Urinary bladder (tissue), 4 donors: ENCODE data around the gene PRDX5. TPM values are rescaled to one million over a fixed set of nuclear protein-coding genes. Genes with fewer than 3 reads are reported as not detected.
A peak's percentile ranks its signal among the peaks of the same experiment; 100 is the strongest.

ENCODE experiments used
- DNase-seq: peaks from one replicate; pipeline ENCODE4 v3.0.0-alpha.2; 2015; ENCODE audit errors: extremely low spot score
- H3K27ac ChIP-seq: one replicate; pipeline ENCODE4 v1.5.1; 2013; ENCODE audit warnings: low read depth, mild to moderate bottlenecking, moderate library complexity
- H3K36me3 ChIP-seq: one replicate; pipeline ENCODE4 v1.6.1; 2013; ENCODE audit warnings: mild to moderate bottlenecking, moderate library complexity; ENCODE audit not compliant: insufficient read depth
- H3K4me1 ChIP-seq: one replicate; pipeline ENCODE4 v1.6.1; 2013; ENCODE audit warnings: mild to moderate bottlenecking, moderate library complexity; ENCODE audit not compliant: insufficient read depth
- H3K4me3 ChIP-seq: one replicate; pipeline ENCODE4 v1.5.1; 2013; ENCODE audit warnings: low read depth, low read length
- WGBS: extraction: QIAGEN DNeasy Blood & Tissue Kit; methylation state at CpG from one replicate; pipeline ENCODE4 v1.1.7; 2013; 5-methylcytosine and 5-hydroxymethylcytosine counted together
- polyA plus RNA-seq: library from polyadenylated mRNA; stranded (reverse); fragments of 200-250 nt; gene quantifications from one replicate; pipeline ENCODE4 v1.2.3, GENCODE V29; 2013
- total RNA-seq: library from RNA; depleted of rRNA; stranded (reverse); fragments of >200 nt; gene quantifications from one replicate; pipeline ENCODE4 v1.2.3, GENCODE V29; 2014
- donor health status: healthy with polysubstance abuse.
- donor health status: healthy.

Gene PRDX5
- 69.0 TPM for total RNA-seq
- 294 TPM for polyA plus RNA-seq

DNA sequence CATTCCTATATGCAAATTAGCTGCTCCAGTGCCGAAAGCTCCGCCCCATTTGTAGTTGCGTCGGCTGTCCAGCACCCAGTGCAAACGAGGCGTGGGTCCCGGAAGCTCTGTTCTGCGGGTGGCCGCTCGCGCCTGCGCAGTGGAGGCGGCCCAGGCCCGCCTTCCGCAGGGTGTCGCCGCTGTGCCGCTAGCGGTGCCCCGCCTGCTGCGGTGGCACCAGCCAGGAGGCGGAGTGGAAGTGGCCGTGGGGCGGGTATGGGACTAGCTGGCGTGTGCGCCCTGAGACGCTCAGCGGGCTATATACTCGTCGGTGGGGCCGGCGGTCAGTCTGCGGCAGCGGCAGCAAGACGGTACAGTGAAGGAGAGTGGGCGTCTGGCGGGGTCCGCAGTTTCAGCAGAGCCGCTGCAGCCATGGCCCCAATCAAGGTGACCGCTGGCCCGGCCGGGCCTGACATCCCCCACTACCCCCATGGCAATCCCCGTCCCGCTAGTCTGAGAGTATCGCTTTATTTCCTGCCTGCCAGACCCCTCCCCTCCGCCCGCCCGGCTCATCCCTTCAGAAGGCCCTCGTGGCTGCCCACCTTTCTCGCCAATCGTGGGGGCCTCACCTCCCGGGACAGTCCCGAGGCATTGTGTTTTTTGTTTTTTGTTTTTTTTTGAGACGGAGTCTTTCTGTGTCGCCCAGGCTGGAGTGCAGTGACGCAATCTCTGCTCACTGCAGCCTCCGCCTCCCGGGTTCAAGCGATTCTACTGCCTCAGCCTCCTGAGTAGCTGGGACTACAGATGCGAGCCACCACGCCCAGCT is at the start of gene PRDX5:
Gene PRDX5, plus strand, starts transcription at position 161 of the 805 bp plus-strand sequence. Its CDS starts 95 bp downstream, at position 256.
- WGBS = under 1% methylated on average over 61 of the region's 61 CpGs
- Histone ChIP-seq H3K36me3 (peaks cover 2% of the 10 kb centered on the region), H3K27ac (peak within 1 kb of the TSS; percentile 97), H3K4me3 (peak within 1 kb of the TSS; percentile 74), H3K4me1 (no peaks in the 10 kb centered on the region)
- DNase-seq = peak; percentile 93

- under 1% methylated on average over 34 of the region's 34 CpGs for WGBS
- Histone ChIP-seq H3K4me3 (peak overlapping the region; percentile 59), H3K27ac (peak overlapping the region; percentile 92), H3K4me1 (no peaks in the 10 kb centered on the region), H3K36me3 (no peaks in the 10 kb centered on the region)
- no peak for DNase-seq
These were observed 48.9 kb upstream of the PRDX5 start for GRCh38 chr11:64268893-64269539.

DNA sequence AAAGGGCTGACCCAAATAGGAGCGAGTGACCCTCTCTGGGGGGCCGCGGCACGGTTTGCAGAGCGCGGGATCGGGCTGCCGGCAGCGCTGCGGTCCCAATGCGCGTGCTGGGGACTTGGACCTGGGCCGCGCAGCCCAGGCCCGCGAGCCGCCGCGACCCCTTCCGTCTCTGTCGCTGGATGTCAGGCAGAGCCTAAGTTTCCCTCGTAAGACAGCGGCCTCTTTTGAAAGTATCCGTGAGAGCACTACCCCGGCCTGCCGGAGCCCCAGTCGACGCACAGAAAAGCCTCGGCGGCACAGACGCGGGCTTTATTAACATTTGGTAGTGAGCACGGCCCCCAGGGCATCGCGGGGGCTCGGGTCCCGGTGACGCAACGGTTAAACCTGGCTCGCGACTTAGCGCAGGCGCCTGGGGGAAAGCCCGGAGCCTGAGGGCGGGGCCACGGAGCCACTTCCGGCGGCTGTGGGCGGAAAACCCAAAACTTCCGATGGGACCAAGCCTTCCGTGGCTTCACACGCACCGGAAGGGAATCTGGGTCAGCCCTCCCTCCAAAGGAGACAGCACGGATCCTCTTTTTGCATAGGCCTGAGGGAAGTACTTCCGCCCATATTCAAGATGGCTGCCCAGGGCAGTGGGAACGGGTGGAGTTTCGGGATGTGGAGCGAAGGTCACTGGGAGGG is 48.2 kb upstream of the PRDX5 start:
- peak; percentile 99 for DNase-seq
- Histone ChIP-seq H3K4me1 (no peaks in the 10 kb centered on the region), H3K4me3 (peak overlapping the region; percentile 59), H3K27ac (peak overlapping the region; percentile 92), H3K36me3 (no peaks in the 10 kb centered on the region)
- under 1% methylated on average over 58 of the region's 58 CpGs for WGBS

GRCh38 chr11:64275031-64275800 is 42.7 kb upstream of the PRDX5 start:
- 88% methylated on average over 15 of the region's 15 CpGs for WGBS
- DNase-seq = no peak
- H3K4me1 ChIP-seq = no peaks in the 10 kb centered on the region

GRCh38 chr11:64275841-64276240 is 42.1 kb upstream of the PRDX5 start:
- 75% methylated on average over 2 of the region's 2 CpGs for WGBS
- Histone ChIP-seq H3K36me3 (no peaks in the 10 kb centered on the region), H3K27ac (no peak overlapping the region), H3K4me1 (no peaks in the 10 kb centered on the region), H3K4me3 (no peak overlapping the region)
- no peak for DNase-seq

More at GRCh38 chr11:64275031-64275800, 42.7 kb upstream of the PRDX5 start:
- Histone ChIP-seq H3K36me3 (no peaks in the 10 kb centered on the region), H3K4me3 (no peak overlapping the region), H3K27ac (no peak overlapping the region)

DNA sequence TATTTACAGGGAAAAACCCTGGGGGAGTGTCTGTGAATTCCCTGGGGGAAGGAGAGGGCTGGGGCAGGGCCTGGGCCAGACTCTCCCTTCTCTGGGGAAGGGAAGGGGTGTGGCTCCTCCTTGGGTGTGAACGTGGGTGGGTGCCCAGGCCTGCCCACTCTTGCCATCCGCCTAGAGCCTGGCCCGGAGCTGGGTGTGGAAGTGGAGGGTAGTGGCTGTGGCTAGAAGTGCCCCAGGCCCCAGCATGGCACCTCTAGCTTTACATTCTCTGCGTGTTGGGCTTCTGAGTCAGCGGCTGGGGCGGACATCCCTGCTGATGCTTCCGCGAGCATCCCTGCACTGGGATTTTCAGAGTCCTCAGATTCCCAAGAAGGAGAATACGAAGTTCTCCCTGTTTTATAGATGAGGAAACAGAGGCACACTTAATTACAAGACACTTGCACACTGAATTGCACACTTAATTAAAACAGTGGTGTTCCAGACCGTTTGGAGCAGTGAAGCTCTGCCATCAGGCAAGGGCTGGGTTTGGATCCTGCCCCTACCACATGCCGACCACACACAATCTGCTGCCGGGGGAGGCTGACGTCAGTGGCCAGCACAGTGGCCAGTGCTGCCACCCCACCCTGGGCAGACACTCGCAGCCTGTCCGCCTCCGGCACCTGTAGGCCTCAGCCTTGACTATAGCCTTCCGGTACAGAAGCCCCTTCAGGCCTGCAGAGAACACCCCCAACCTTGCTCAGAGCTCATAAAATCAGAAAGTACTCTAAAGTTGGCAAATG is 41.1 kb upstream of the PRDX5 start:
- 78% methylated on average over 17 of the region's 17 CpGs for WGBS

GRCh38 chr11:64278576-64279190 is 39.2 kb upstream of the PRDX5 start:
- no peak for DNase-seq
- no peaks in the 10 kb centered on the region for H3K36me3 ChIP-seq
- 86% methylated on average over 8 of the region's 8 CpGs for WGBS
- no peak overlapping the region for H3K4me3 ChIP-seq
- no peaks in the 10 kb centered on the region for H3K4me1 ChIP-seq
- H3K27ac ChIP-seq = no peak overlapping the region

More for the DNA sequence above, 41.1 kb upstream of the PRDX5 start:
- Histone ChIP-seq H3K4me1 (no peaks in the 10 kb centered on the region), H3K27ac (no peak overlapping the region), H3K4me3 (no peak overlapping the region), H3K36me3 (no peaks in the 10 kb centered on the region)
- DNase-seq = no peak

DNA sequence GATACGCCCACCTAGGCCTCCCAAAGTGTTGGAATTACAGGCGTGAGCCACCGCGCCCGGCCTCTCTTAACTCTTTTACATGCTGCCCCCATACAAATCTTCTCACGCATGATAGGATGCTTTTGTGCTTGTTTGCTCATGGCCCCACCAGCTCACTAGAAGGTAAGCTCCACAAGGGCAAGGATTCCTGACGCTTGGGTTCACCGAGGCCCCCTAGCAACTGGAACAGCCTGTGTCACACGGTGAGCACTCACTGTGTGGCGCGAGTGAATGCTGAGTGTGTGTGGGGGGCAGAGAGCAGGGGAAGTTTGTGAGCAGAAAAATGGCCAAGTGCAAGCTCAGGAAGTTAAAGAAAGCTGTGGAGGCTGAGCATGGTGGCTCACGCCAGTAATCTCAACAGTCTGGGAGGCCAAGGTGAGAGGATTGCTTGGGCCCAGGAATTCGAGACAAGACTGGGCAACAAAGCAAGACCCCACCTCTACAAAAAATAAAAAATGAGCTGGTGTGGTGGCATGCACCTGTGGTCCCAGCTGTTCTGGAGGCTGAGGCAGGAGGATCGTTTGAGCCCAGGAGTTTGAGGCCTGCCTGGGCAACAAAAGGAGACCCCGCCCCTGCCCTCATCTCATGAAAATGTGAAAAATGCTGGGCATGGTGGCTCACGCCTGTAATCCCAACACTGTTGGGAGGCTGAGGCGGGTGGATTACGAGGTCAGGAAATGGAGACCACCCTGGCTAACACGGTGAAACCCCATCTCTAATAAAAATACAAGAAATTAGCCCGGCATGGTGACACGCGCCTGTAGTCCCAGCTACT is 35.8 kb upstream of the PRDX5 start:
- no peak for DNase-seq
- 94% methylated on average over 22 of the region's 22 CpGs for WGBS

DNA sequence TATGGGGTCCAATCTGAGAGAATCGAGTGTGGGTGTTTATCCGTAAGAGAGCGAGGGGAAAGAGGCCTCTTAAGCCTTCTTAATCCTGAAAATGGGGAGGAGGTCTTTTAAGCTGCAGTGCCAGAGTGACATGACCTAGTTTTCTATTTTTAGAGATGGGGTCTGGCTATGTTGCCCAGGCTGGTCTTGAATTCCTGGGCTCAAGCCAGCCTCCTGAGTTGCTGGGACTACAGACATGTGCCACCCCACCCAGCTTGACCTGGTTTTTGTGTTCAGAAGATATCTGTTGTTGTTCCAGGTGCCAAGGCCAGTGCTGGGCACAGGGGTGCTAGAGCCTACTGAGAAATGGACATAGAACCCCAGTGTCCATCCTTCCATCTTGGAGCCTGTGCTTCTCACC is 34.8 kb upstream of the PRDX5 start:
- H3K36me3 ChIP-seq = no peaks in the 10 kb centered on the region
- no peak overlapping the region for H3K4me3 ChIP-seq
- 90% methylated on average over 3 of the region's 3 CpGs for WGBS
- H3K27ac ChIP-seq = no peak overlapping the region
- H3K4me1 ChIP-seq = no peaks in the 10 kb centered on the region
- DNase-seq = no peak

More for the DNA sequence above, 35.8 kb upstream of the PRDX5 start:
- H3K27ac ChIP-seq = no peak overlapping the region
- no peaks in the 10 kb centered on the region for H3K36me3 ChIP-seq
- no peak overlapping the region for H3K4me3 ChIP-seq
- no peaks in the 10 kb centered on the region for H3K4me1 ChIP-seq

- H3K4me1 ChIP-seq = no peaks in the 10 kb centered on the region
- WGBS = 3% methylated on average over 44 of the region's 44 CpGs
- peak; percentile 88 for DNase-seq
These were observed 33.6 kb upstream of the PRDX5 start, which contains the start of gene BAD for GRCh38 chr11:64284048-64284961. BAD (minus strand) TSS chr11:64284665; CDS start chr11:64284368, 297 bp downstream.

More at GRCh38 chr11:64284048-64284961, 33.6 kb upstream of the PRDX5 start, which contains the start of gene BAD:
- peak within 1 kb of the TSS; percentile 96 for H3K27ac ChIP-seq
- H3K4me3 ChIP-seq = peak within 1 kb of the TSS; percentile 75
- H3K36me3 ChIP-seq = no peaks in the 10 kb centered on the region
